ENCODE measurements around the gene OPA3.

OPA3 gene

GRCh38 chr19:45477713-45478453 lies 106.7 kb downstream of the OPA3 start:
- DNase-seq (ENCODE audit: low read depth), result no peak

Data from stimulated activated CD8-positive, alpha-beta memory T cell treated with anti-CD3 and anti-CD28 coated beads, Interleukin-7, amount 100 ng/mL, for 24 hours (primary cell).